GM19467 (cell line): ENCODE results near the gene PRKG1.

ENCODE experiments used
- ATAC-seq: cut with Tn5 transposase; IDR thresholded peaks from one replicate; pipeline ENCODE4 v1.9.1; 2021; ENCODE audit warnings: mild to moderate bottlenecking, moderate library complexity; ENCODE audit not compliant: unreplicated experiment

Gene PRKG1

GRCh38 chr10:52063159-52063558, 988.9 kb downstream of the PRKG1 start:
- no peak for ATAC-seq

- ATAC-seq: no peak
Observed at GRCh38 chr10:52064084-52064845, 990.0 kb downstream of the PRKG1 start.

GRCh38 chr10:52066383-52066782, 992.1 kb downstream of the PRKG1 start:
- no peak for ATAC-seq

- no peak for ATAC-seq
Observed at GRCh38 chr10:52068485-52068884, 994.2 kb downstream of the PRKG1 start.

- no peak for ATAC-seq
Observed at GRCh38 chr10:52071814-52072213, 997.5 kb downstream of the PRKG1 start.

GRCh38 chr10:52074505-52075026, 1000.3 kb downstream of the PRKG1 start:
- no peak for ATAC-seq

- ATAC-seq: no peak
Observed at GRCh38 chr10:52077814-52078213, 1003.5 kb downstream of the PRKG1 start.

GRCh38 chr10:52078397-52078937, 1004.2 kb downstream of the PRKG1 start:
- ATAC-seq: no peak

- peak; percentile 66 for ATAC-seq
Observed at GRCh38 chr10:52082307-52082706, 1008.0 kb downstream of the PRKG1 start.

GRCh38 chr10:52083422-52083821, 1009.1 kb downstream of the PRKG1 start:
- ATAC-seq: no peak

- no peak for ATAC-seq
Observed at GRCh38 chr10:52092390-52092789, 1018.1 kb downstream of the PRKG1 start.

GRCh38 chr10:52098130-52098529, 1023.8 kb downstream of the PRKG1 start:
- ATAC-seq: no peak

GRCh38 chr10:52099026-52099600, 1024.8 kb downstream of the PRKG1 start:
- no peak for ATAC-seq

- ATAC-seq: no peak
Observed at GRCh38 chr10:52100011-52100547, 1025.8 kb downstream of the PRKG1 start.

- no peak for ATAC-seq
Observed at GRCh38 chr10:52105301-52105700, 1031.0 kb downstream of the PRKG1 start.

GRCh38 chr10:52106011-52106410, 1031.7 kb downstream of the PRKG1 start:
- ATAC-seq: no peak

GRCh38 chr10:52106899-52107298, 1032.6 kb downstream of the PRKG1 start:
- ATAC-seq: no peak

- no peak for ATAC-seq
Observed at GRCh38 chr10:52108236-52108635, 1033.9 kb downstream of the PRKG1 start.

GRCh38 chr10:52110576-52110975, 1036.3 kb downstream of the PRKG1 start:
- no peak for ATAC-seq

- no peak for ATAC-seq
Observed at GRCh38 chr10:52111101-52111891, 1037.0 kb downstream of the PRKG1 start.

GRCh38 chr10:52115823-52116222, 1041.5 kb downstream of the PRKG1 start:
- ATAC-seq: no peak
